Endothelial cell (in vitro differentiated cells): ENCODE measurements around the gene ITGBL1. TPM values are rescaled to one million over a fixed set of nuclear protein-coding genes. Genes with fewer than 3 reads are reported as not detected.

Experiments
- DNase-seq: peaks from one replicate; pipeline ENCODE4 v3.0.0; 2021; ENCODE audit warnings: low spot score
- H3K27ac Mint-ChIP-seq: one replicate; pipeline ENCODE4 v1.8.0; 2021; ENCODE audit warnings: mixed read lengths, inconsistent platforms; ENCODE audit not compliant: unreplicated experiment
- H3K27me3 Mint-ChIP-seq: one replicate; pipeline ENCODE4 v1.8.0; 2021; ENCODE audit warnings: mild to moderate bottlenecking, moderate library complexity, mixed read lengths, inconsistent platforms; ENCODE audit not compliant: unreplicated experiment
- H3K36me3 Mint-ChIP-seq: one replicate; pipeline ENCODE4 v1.8.0; 2021; ENCODE audit warnings: mild to moderate bottlenecking, low read depth, mixed read lengths, inconsistent platforms; ENCODE audit not compliant: unreplicated experiment
- H3K4me1 Mint-ChIP-seq: one replicate; pipeline ENCODE4 v1.8.0; 2021; ENCODE audit warnings: mild to moderate bottlenecking, mixed read lengths, inconsistent platforms; ENCODE audit not compliant: unreplicated experiment
- H3K4me3 Mint-ChIP-seq: one replicate; pipeline ENCODE4 v1.8.0; 2021; ENCODE audit warnings: mild to moderate bottlenecking, mixed read lengths, inconsistent platforms; ENCODE audit not compliant: unreplicated experiment
- H3K9me3 Mint-ChIP-seq: one replicate; pipeline ENCODE4 v1.8.0; 2021; ENCODE audit warnings: mixed read lengths, inconsistent platforms; ENCODE audit not compliant: unreplicated experiment
- CTCF ChIP-seq: fragments of 200-600 bp; sonication (generic); IDR thresholded peaks from one replicate; pipeline ENCODE4 v1.5.0; 2021; ENCODE audit warnings: antibody characterized with exemption; ENCODE audit not compliant: unreplicated experiment
- total RNA-seq: library from RNA; stranded (reverse); fragmentation: NEBNext Ultra II Directional; extraction: Animal tissue kit (Norgen Biotek cat#: 25700); gene quantifications from one replicate; pipeline ENCODE4 v1.2.1, GENCODE V29; 2021; ENCODE audit not compliant: unreplicated experiment

ITGBL1 gene
- total RNA-seq, 1 donor from 2014 or later = not detected

GRCh38 chr13:101624981-101625380 is 172.5 kb downstream of the ITGBL1 start:
- Mint-ChIP-seq H3K27me3 (no peaks in the 10 kb centered on the region), H3K9me3 (no peaks in the 10 kb centered on the region), H3K36me3 (no peaks in the 10 kb centered on the region), H3K27ac (no peak overlapping the region), H3K4me1 (peaks cover 22% of the 10 kb centered on the region), H3K4me3 (no peak overlapping the region)
- TF ChIP-seq CTCF = no peak
- no peak for DNase-seq

- H3K27me3 Mint-ChIP-seq = no peaks in the 10 kb centered on the region
- H3K36me3 Mint-ChIP-seq = no peaks in the 10 kb centered on the region
- no peak overlapping the region for H3K27ac Mint-ChIP-seq
These were observed 174.6 kb downstream of the ITGBL1 start for GRCh38 chr13:101626925-101627555.

DNA sequence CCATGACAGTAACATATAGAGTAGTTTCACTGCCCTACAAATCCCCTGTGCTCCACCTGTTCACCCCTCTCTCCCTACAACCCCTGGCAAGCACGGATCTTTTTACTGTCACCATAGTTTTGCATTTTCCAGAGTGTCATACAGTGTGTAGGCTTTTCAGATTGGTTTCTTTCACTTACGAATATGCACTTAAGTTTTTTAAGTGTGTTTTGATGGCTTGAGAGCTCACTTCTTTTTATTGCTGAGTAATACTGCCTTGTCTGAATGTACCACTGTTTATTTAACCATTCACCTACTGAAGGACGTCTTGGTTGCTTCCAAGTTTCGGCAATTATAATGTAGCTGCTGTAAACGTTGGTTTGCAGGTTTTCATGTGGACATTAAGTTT is 175.1 kb downstream of the ITGBL1 start:
- Mint-ChIP-seq H3K4me3 (no peak overlapping the region), H3K4me1 (peaks cover 18% of the 10 kb centered on the region), H3K9me3 (no peaks in the 10 kb centered on the region), H3K36me3 (no peaks in the 10 kb centered on the region), H3K27ac (no peak overlapping the region), H3K27me3 (no peaks in the 10 kb centered on the region)
- TF ChIP-seq CTCF = no peak
- no peak for DNase-seq

More at GRCh38 chr13:101626925-101627555, 174.6 kb downstream of the ITGBL1 start:
- H3K4me3 Mint-ChIP-seq = no peak overlapping the region
- DNase-seq = no peak
- peaks cover 22% of the 10 kb centered on the region for H3K4me1 Mint-ChIP-seq
- TF ChIP-seq CTCF = no peak
- H3K9me3 Mint-ChIP-seq = no peaks in the 10 kb centered on the region

- Mint-ChIP-seq H3K4me1 (peaks cover 8% of the 10 kb centered on the region), H3K36me3 (no peaks in the 10 kb centered on the region), H3K4me3 (no peak overlapping the region), H3K27ac (no peak overlapping the region), H3K9me3 (no peaks in the 10 kb centered on the region), H3K27me3 (no peaks in the 10 kb centered on the region)
- TF ChIP-seq CTCF = no peak
- no peak for DNase-seq
These were observed 176.4 kb downstream of the ITGBL1 start for GRCh38 chr13:101628900-101629299.

DNA sequence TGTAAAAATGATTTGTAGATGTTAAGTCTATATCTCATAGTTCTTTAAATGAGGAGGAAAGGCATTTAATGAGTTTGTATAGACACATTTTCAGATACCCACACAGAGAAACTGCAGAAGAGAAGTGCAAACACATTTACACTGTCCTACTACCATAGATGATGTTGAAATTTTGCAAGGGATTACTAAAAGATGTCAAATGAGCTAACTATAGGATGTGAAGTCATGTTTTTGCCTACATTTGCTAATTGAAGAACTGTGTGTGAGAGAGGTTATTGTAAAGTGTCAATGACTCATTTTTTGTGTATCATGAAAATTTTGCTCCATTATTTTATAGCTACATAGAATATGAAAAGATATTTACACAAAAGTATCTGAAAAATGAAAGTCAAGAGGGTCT is 178.9 kb downstream of the ITGBL1 start:
- H3K27me3 Mint-ChIP-seq = no peaks in the 10 kb centered on the region

More for the DNA sequence above, 178.9 kb downstream of the ITGBL1 start:
- no peak for DNase-seq
- no peak for TF ChIP-seq CTCF
- H3K4me1 Mint-ChIP-seq = no peaks in the 10 kb centered on the region
- no peaks in the 10 kb centered on the region for H3K9me3 Mint-ChIP-seq
- no peak overlapping the region for H3K27ac Mint-ChIP-seq
- no peak overlapping the region for H3K4me3 Mint-ChIP-seq
- no peaks in the 10 kb centered on the region for H3K36me3 Mint-ChIP-seq
